ENCODE results near the gene STX1A.

STX1A gene

DNA sequence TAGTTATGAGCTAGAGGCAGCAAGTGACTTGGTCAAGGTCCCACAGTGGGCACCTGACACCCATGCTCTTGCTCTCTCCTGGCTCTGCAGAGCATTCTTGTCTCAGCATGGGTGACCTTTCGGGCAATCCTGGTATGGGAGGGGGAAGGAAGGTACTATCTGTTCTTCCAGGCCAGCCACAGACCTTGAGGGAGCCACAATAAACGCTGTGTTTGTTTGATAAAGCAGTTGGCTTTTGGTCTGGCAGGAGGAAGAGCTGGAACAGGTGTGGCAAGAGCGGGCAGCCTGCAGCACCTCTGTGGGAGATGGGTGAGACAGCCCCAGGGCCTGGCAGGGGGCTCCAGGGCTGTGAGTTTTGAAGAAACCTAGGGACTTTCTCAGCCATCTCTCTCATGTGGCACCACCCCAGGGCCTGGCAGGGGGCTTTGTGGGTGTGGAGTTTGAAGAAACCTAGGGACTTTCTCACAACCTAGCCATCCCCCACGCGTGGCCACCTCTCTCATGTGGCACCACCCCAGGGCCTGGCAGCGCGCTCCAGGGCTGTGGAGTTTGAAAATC is 39.2 kb upstream of the STX1A start:
- H3K4me1 ChIP-seq, result no peaks in the 10 kb centered on the region
- H3K36me3 ChIP-seq, result no peaks in the 10 kb centered on the region
- no peak for DNase-seq
- no peaks in the 10 kb centered on the region for H3K27me3 ChIP-seq
- no peak overlapping the region for H3K4me3 ChIP-seq (ENCODE audit: low read depth, low read length)
- TF ChIP-seq CTCF (IDR thresholded peaks at IDR 0.05; ENCODE audit: low read depth, low read length), result no peak
- H3K9me3 ChIP-seq, result no peaks in the 10 kb centered on the region

DNA sequence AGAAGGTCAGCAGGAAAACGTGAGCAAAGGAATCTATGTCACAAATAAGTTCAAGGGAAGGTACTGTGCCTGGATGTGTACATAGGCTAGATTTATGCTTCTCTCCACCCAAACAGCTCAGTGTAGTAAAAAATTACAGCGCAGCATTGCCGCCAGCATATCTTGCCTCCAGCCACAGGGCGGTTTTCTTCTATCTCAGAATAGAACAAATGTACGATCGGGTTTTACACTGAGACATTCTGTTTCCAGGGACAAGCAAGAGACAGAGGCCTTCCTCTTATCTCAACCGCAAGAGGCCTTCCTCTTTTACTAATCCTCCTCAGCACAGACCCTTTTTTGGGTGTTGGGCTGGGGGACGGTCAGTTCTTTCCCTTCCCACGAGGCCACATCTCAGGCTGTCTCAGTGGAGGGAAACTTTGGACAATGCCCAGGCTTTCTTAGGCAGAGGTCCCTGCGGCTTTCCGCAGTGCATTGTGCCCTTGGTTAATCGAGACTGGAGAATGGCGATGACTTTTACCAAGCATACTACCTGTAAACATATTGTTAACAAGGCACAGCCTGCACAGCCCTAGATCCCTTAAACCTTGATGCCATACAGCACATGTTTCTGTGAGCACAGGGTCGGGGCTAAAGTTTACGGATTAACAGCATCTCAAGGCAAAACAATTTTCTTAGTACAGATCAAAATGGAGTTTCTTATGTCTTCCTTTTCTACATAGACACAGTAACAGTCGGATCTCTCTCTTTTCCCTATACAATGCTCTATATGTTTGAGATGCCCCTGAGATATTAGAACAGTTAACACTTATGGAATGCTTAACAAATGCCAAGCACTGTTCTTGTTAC is 30.7 kb upstream of the STX1A start:
- Histone ChIP-seq H3K4me3 (ENCODE audit: low read depth, low read length) (no peak overlapping the region), H3K27me3 (no peaks in the 10 kb centered on the region), H3K36me3 (no peaks in the 10 kb centered on the region), H3K4me1 (no peaks in the 10 kb centered on the region), H3K9me3 (no peaks in the 10 kb centered on the region)
- no peak for DNase-seq
- TF ChIP-seq CTCF (IDR thresholded peaks at IDR 0.05; ENCODE audit: low read depth, low read length), result no peak

DNA sequence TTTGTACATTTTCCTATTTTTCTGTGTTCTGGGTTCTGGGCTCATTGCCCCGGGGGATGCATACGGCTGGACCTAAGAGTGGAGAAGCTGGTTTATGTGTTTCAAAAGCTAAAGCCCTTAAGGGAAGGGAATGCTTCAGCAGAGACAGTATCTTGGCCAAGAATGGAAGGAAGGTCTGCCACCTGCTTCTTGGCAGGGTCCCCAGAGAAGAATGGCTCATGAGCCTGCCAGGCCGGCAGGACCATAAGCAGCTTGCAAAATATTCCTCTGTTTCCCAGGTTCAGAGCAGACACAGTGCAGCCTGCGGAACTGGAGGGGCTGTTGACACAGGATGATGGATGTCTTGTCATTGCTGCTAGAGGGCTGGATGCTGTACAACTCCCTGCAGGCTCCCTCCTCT is 26.9 kb upstream of the STX1A start:
- no peak for DNase-seq
- Histone ChIP-seq H3K4me3 (ENCODE audit: low read depth, low read length) (no peak overlapping the region), H3K9me3 (no peaks in the 10 kb centered on the region)

DNA sequence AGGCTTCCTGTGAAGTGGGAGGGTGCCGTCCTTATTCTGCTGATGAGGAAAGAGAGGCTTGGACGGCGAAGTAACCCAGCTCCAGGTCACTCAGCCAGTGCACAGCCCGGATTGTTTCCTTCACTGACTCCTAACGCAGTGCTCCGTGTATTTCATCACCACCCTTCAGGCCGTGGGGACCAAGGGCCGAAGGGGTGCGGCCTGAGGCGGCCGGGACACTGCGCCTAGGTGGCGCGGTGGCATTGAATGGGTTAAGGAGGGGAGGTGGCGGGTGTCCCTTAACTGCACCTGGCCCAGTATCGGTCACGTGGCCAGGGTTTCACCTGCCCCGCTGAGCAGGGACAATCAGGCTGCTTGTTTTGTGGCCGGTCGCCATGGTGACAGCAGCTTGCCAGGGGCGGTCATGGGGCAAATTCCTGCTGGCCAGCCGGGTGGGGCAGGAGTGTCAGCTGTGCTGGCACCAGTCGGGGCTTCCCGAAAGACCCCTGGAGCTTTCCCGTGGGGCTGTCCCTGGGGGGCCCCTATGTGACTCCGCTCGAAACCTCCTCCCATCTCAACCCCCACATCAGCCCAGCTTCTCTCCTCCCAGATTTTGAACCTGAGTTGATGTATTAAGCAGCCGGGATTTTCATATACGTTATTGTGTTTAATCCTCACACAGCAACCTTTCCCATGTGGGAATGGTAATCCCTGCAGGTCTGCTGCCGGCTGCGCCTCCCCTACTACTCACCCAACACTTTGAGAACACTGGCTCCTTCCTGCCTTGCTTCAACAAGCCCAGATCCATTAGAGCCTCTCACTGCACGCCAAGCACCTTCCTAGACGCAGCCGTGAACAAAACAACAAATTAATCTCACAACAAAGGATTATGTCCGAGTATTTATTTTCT is 23.5 kb upstream of the STX1A start:
- Histone ChIP-seq H3K4me1 (no peaks in the 10 kb centered on the region), H3K27me3 (no peaks in the 10 kb centered on the region), H3K4me3 (ENCODE audit: low read depth, low read length) (no peak overlapping the region), H3K36me3 (no peaks in the 10 kb centered on the region), H3K9me3 (no peaks in the 10 kb centered on the region)
- no peak for DNase-seq
- TF ChIP-seq CTCF (IDR thresholded peaks at IDR 0.05; ENCODE audit: low read depth, low read length), result no peak

More for the DNA sequence above, 26.9 kb upstream of the STX1A start:
- H3K36me3 ChIP-seq, result no peaks in the 10 kb centered on the region
- no peaks in the 10 kb centered on the region for H3K27me3 ChIP-seq
- TF ChIP-seq CTCF (IDR thresholded peaks at IDR 0.05; ENCODE audit: low read depth, low read length), result no peak
- H3K4me1 ChIP-seq, result no peaks in the 10 kb centered on the region

GRCh38 chr7:73742338-73742752 is 22.9 kb upstream of the STX1A start:
- TF ChIP-seq CTCF (IDR thresholded peaks at IDR 0.05; ENCODE audit: low read depth, low read length), result no peak
- Histone ChIP-seq H3K4me3 (ENCODE audit: low read depth, low read length) (no peak overlapping the region), H3K9me3 (no peaks in the 10 kb centered on the region), H3K4me1 (no peaks in the 10 kb centered on the region), H3K36me3 (no peaks in the 10 kb centered on the region), H3K27me3 (no peaks in the 10 kb centered on the region)
- DNase-seq, result no peak
